ENCODE results near the gene CIDEB. TPM values are rescaled to one million over a fixed set of nuclear protein-coding genes. Genes with fewer than 3 reads are reported as not detected.
A peak's percentile ranks its signal among the peaks of the same experiment; 100 is the strongest.

Gene CIDEB
- total and polyA plus RNA-seq, 2 of the 13 experiments (the other 11 are each of a cell fraction or from before 2014, with no cell fraction given), result 35.8 to 110 TPM

DNA sequence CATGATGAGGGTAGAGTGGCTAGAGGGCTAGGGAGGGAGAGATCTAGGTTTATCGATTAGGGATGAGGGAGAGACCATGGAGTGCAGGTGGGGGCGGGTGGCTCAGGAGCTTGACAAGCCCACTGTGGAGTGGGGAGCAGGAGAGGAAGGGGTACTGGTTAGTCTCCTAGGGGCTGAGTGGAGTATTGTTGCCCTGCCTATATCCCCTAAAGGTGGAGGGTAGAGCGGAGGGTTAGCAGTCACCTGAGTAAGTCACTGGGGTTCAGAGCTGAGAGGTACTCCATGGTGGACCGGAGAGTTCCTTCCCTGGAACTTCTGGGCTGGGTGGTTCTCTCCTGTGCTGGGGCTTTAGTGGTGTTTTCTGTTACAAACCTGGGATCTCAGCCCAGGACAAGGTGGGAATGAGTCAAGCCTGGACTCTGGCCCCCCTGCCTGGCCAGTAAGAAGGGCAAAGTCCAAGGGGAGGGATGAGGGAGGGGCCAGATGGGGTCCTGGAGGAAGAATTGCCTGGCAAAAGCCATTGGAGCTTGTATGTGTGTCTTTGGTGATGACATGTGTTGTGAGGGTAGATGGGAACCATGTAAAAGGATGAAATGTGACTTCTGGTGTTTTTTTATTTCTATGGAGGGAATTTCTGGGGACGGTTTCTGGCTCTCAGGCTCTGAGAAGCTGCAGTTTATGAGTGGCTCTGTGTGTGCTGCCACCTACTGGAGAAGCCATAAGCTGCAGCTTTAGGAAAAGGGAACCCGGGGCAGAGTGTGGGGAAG is at the start of gene CIDEB (continued):
- TF ChIP-seq, protein P1, sequence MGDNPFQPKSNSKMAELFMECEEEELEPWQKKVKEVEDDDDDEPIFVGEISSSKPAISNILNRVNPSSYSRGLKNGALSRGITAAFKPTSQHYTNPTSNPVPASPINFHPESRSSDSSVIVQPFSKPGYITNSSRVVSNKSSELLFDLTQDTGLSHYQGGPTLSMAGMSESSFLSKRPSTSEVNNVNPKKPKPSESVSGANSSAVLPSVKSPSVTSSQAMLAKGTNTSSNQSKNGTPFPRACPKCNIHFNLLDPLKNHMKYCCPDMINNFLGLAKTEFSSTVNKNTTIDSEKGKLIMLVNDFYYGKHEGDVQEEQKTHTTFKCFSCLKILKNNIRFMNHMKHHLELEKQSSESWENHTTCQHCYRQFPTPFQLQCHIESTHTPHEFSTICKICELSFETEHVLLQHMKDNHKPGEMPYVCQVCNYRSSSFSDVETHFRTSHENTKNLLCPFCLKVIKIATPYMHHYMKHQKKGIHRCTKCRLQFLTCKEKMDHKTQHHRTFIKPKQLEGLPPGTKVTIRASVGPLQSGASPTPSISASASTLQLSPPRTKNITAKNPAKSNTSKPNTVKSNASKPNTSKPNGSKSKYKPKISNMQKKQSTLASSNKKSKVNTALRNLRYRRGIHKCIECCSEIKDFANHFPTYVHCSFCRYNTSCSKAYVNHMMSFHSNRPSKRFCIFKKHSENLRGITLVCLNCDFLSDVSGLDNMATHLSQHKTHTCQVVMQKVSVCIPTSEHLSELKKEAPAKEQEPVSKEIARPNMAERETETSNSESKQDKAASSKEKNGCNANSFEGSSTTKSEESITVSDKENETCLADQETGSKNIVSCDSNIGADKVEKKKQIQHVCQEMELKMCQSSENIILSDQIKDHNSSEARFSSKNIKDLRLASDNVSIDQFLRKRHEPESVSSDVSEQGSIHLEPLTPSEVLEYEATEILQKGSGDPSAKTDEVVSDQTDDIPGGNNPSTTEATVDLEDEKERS (CRISPR knock-in tag; IDR thresholded peaks at IDR 0.05), result peak; percentile 56
- peak; percentile 99 for TF ChIP-seq XRCC5 (optimal IDR thresholded peaks at IDR 0.05; ENCODE audit: low read length)
- peak; percentile 87 for TF ChIP-seq CREM (IDR thresholded peaks at IDR 0.05)
- no peak for TF ChIP-seq CREM (CRISPR knock-in tag; IDR thresholded peaks at IDR 0.05)
- peak; percentile 29 for TF ChIP-seq ZNF24 (IDR thresholded peaks at IDR 0.05)
- peak; percentile 92; the same call in 1 of the 2 replicates for TF ChIP-seq CBX5 (CRISPR knock-in tag; IDR thresholded peaks at IDR 0.05; ENCODE audit: borderline replicate concordance)
- peak; percentile 65; the same call in 1 of the 2 replicates for TF ChIP-seq ZNF891 (CRISPR knock-in tag; IDR thresholded peaks at IDR 0.05)
- TF ChIP-seq, protein P2, sequence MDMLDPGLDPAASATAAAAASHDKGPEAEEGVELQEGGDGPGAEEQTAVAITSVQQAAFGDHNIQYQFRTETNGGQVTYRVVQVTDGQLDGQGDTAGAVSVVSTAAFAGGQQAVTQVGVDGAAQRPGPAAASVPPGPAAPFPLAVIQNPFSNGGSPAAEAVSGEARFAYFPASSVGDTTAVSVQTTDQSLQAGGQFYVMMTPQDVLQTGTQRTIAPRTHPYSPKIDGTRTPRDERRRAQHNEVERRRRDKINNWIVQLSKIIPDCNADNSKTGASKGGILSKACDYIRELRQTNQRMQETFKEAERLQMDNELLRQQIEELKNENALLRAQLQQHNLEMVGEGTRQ (IDR thresholded peaks at IDR 0.05; ENCODE audit: low read depth, low read length), result peak; percentile 25; the same call in 1 of the 2 replicates
- TF ChIP-seq, protein P2 (CRISPR knock-in tag; IDR thresholded peaks at IDR 0.05; ENCODE audit: borderline replicate concordance), result peak; percentile 15; the same call in 1 of the 2 replicates
- TF ChIP-seq ZNF441 (CRISPR knock-in tag; IDR thresholded peaks at IDR 0.05; ENCODE audit: borderline replicate concordance), result no peak; the same call in 1 of the 2 replicates
- peak; percentile 91; the same call in 1 of the 2 replicates for TF ChIP-seq KDM4B (CRISPR knock-in tag; IDR thresholded peaks at IDR 0.05)
- peak; percentile 97 for TF ChIP-seq MEF2D (CRISPR knock-in tag; IDR thresholded peaks at IDR 0.05)
- no peak for TF ChIP-seq PHF21A (CRISPR knock-in tag; IDR thresholded peaks at IDR 0.05)
- TF ChIP-seq, protein P3, sequence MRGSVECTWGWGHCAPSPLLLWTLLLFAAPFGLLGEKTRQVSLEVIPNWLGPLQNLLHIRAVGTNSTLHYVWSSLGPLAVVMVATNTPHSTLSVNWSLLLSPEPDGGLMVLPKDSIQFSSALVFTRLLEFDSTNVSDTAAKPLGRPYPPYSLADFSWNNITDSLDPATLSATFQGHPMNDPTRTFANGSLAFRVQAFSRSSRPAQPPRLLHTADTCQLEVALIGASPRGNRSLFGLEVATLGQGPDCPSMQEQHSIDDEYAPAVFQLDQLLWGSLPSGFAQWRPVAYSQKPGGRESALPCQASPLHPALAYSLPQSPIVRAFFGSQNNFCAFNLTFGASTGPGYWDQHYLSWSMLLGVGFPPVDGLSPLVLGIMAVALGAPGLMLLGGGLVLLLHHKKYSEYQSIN (CRISPR knock-in tag; IDR thresholded peaks at IDR 0.05; ENCODE audit: borderline replicate concordance), result no peak
- TF ChIP-seq ZBTB20 (CRISPR knock-in tag; IDR thresholded peaks at IDR 0.05; ENCODE audit: borderline replicate concordance, low read depth), result peak; percentile 64; the same call in 1 of the 2 replicates
- TF ChIP-seq ZFY (CRISPR knock-in tag; IDR thresholded peaks at IDR 0.05), result no peak; the same call in none of the 2 replicates
- TF ChIP-seq KDM5A (IDR thresholded peaks at IDR 0.05; ENCODE audit: borderline replicate concordance, low read length), result peak; percentile 90; the same call in 1 of the 2 replicates
- peak; percentile 98 for TF ChIP-seq MIER3 (CRISPR knock-in tag; IDR thresholded peaks at IDR 0.05; ENCODE audit: borderline replicate concordance)
- TF ChIP-seq, protein P4, sequence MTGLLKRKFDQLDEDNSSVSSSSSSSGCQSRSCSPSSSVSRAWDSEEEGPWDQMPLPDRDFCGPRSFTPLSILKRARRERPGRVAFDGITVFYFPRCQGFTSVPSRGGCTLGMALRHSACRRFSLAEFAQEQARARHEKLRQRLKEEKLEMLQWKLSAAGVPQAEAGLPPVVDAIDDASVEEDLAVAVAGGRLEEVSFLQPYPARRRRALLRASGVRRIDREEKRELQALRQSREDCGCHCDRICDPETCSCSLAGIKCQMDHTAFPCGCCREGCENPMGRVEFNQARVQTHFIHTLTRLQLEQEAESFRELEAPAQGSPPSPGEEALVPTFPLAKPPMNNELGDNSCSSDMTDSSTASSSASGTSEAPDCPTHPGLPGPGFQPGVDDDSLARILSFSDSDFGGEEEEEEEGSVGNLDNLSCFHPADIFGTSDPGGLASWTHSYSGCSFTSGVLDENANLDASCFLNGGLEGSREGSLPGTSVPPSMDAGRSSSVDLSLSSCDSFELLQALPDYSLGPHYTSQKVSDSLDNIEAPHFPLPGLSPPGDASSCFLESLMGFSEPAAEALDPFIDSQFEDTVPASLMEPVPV (CRISPR knock-in tag; IDR thresholded peaks at IDR 0.05), result peak; percentile 18; the same call in 1 of the 2 replicates
- TF ChIP-seq, protein P5, sequence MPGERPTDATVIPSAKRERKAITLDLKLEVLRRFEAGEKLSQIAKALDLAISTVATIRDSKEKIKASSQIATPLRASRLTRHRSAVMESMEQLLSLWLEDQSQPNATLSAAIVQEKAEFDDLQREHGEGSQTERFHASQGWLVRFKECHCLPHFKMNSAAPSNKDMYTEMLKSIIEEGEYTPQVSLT (CRISPR knock-in tag; IDR thresholded peaks at IDR 0.05; ENCODE audit: borderline replicate concordance, low read depth), result no peak
- 0 out of 2 replicates have a peak, but pooled peaks have one; percentile 50 for TF ChIP-seq SIX1 (CRISPR knock-in tag; IDR thresholded peaks at IDR 0.05; ENCODE audit: borderline replicate concordance)

All from HepG2 (cell line).